Memory B cell (primary cell): ENCODE measurements around the gene UBQLN4.
"Not testable (repeated sequence)": the region's sequence is repeated elsewhere in the genome, so short reads cannot be mapped to it uniquely, and the experiment has no call there.

ENCODE experiments used
- ATAC-seq: fragments of 150-1000 bp; cut with Tn5 transposase; 2 replicates; pipeline ENCODE4 v1.10.0; 2021; ENCODE audit warnings: low read depth, mild to moderate bottlenecking, moderate library complexity
- DNase-seq, 2 donors: peaks; one replicate each; pipeline ENCODE4 v3.0.0; 2022; ENCODE audit warnings: low spot score in 2 of 2
- H3K27ac Mint-ChIP-seq: one replicate; pipeline ENCODE4 v1.8.0; 2022; ENCODE audit warnings: mild to moderate bottlenecking, moderate library complexity, mixed read lengths
- H3K27me3 Mint-ChIP-seq: one replicate; pipeline ENCODE4 v1.8.0; 2022; ENCODE audit warnings: mixed read lengths
- H3K36me3 Mint-ChIP-seq: one replicate; pipeline ENCODE4 v1.8.0; 2022; ENCODE audit warnings: mild to moderate bottlenecking, mixed read lengths
- H3K4me1 Mint-ChIP-seq: one replicate; pipeline ENCODE4 v1.8.0; 2022; ENCODE audit warnings: mixed read lengths
- H3K4me3 Mint-ChIP-seq: one replicate; pipeline ENCODE4 v1.8.0; 2022; ENCODE audit warnings: mild to moderate bottlenecking, moderate library complexity, mixed read lengths
- H3K9me3 Mint-ChIP-seq: one replicate; pipeline ENCODE4 v1.8.0; 2022; ENCODE audit warnings: mixed read lengths

UBQLN4 gene

DNA sequence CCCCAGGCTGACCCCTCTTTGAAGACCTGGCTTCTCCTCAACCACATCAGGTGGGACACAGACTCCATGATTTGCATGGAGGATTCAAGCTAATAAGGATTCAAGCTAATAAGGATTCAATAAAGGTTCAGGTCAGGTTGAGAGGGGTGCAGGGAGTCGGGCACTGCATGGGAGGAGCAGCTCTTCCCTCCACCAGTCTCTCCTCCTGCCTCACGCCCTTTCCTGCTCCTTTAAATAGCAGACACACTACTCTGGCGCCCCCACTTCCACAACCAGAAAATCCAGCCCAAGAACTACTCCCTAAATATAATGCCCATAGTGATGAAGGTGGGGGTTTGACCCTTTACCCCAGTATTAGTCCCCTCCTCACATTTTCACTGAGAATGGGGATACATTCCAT is 21.6 kb upstream of the UBQLN4 start:
- H3K27ac Mint-ChIP-seq: peak overlapping the region; percentile 39
- no peak for DNase-seq
- H3K9me3 Mint-ChIP-seq: no peaks in the 10 kb centered on the region
- ATAC-seq: no peak
- no peaks in the 10 kb centered on the region for H3K36me3 Mint-ChIP-seq
- peaks cover 4% of the 10 kb centered on the region for H3K27me3 Mint-ChIP-seq
- H3K4me1 Mint-ChIP-seq: peaks cover 16% of the 10 kb centered on the region
- peak overlapping the region; percentile 78 for H3K4me3 Mint-ChIP-seq

DNA sequence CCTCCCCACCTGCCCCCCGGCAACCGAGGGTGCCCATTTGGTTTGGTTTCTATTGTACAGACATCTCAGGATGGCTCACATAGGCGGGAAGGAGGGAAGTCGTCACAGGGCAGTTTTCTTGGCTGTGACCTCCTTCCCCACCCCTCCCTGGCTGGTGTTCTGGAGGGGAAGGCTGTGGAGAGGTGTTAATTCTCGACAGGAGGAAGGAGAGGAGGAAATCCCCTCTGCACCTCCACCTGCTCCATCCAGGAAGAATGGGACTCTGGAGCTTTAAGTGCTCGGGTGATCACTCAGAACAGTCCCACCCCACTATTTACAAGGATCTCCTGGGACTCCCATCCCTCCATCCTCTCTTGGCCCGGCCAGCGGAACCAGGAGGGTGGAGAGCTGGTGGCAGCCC is 21.1 kb upstream of the UBQLN4 start:
- DNase-seq: no peak
- no peak overlapping the region for H3K27ac Mint-ChIP-seq
- no peaks in the 10 kb centered on the region for H3K9me3 Mint-ChIP-seq
- H3K36me3 Mint-ChIP-seq: no peaks in the 10 kb centered on the region
- H3K4me1 Mint-ChIP-seq: peaks cover 16% of the 10 kb centered on the region
- peaks cover 4% of the 10 kb centered on the region for H3K27me3 Mint-ChIP-seq
- no peak for ATAC-seq
- no peak overlapping the region for H3K4me3 Mint-ChIP-seq

DNA sequence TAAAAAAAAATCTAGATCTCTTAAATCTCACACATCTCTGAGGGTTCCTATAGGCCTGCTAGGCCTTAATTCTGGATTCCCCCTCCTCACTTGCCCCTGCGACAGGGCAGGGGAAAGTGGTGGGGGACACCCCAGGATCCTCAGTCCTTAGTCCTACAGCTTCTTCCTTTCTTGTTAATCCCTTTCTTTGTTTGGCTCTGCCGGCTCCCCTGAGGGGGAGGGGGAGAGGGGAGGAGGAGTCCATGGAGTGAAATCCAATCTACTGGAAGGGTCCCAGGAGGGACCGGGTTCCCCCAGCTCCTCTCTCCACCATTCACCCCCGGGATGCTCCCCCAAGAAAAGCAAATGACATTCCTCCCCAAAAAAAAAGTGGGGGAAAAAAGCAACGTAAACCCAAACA is 20.1 kb upstream of the UBQLN4 start:
- no peak for DNase-seq
- no peak overlapping the region for H3K4me3 Mint-ChIP-seq
- no peaks in the 10 kb centered on the region for H3K9me3 Mint-ChIP-seq
- H3K4me1 Mint-ChIP-seq: peaks cover 14% of the 10 kb centered on the region
- H3K36me3 Mint-ChIP-seq: no peaks in the 10 kb centered on the region
- ATAC-seq: no peak
- H3K27ac Mint-ChIP-seq: no peak overlapping the region
- peaks cover 4% of the 10 kb centered on the region for H3K27me3 Mint-ChIP-seq

DNA sequence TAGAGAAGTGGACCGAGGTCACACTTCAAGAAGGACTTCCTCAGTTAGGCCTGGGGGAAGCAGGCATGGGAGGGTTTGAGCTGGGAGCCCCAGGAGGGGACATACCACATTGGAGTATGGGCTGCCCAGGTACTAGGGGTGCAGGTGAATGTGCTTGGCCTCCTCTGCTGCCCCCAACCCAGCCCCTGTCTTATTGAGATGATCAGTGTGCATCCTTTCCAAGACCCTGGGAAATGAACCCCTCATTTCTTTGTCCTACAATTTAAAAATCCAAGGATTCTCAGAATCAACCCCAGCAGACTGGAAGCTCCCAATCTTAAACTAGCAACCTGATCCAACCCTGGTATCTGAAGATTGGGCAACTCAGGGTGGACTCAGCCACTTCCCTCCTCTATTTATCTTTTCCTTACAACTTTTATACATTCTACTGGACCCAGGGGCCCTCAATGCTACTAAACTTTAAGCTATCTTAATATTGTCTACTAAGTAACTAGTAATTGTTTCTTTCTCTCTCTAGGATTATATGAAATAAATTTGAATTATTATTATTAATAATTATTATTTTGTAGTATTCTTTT is 19.6 kb upstream of the UBQLN4 start:
- Mint-ChIP-seq H3K4me1 (peaks cover 11% of the 10 kb centered on the region), H3K36me3 (no peaks in the 10 kb centered on the region), H3K4me3 (no peak overlapping the region), H3K27ac (no peak overlapping the region), H3K9me3 (no peaks in the 10 kb centered on the region), H3K27me3 (peaks cover 4% of the 10 kb centered on the region)
- ATAC-seq (no peak), DNase-seq (no peak)

DNA sequence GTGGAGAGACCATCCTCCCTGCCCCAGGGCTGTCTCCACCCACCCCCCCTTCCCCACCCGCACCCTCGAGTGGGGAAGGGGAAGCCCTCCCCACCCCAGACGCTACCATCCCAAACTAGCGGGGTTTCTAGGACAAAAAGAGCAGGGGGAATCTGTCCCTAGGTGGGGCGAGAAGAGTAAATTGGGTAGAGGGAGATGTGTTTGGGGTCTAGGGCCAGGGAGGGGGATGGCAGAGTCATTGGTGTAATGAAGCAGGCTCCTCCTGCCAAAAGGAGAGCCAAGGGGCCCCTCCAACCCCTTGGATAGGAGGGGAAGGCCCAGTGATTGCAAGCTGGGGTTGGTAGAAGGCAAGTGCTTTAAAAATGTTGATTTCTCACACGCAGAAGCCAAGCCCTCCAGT is 18.7 kb upstream of the UBQLN4 start:
- Mint-ChIP-seq H3K36me3 (no peaks in the 10 kb centered on the region), H3K27me3 (peaks cover 4% of the 10 kb centered on the region), H3K9me3 (no peaks in the 10 kb centered on the region), H3K27ac (no peak overlapping the region), H3K4me3 (no peak overlapping the region), H3K4me1 (peaks cover 6% of the 10 kb centered on the region)
- no peak for ATAC-seq
- DNase-seq: no peak

DNA sequence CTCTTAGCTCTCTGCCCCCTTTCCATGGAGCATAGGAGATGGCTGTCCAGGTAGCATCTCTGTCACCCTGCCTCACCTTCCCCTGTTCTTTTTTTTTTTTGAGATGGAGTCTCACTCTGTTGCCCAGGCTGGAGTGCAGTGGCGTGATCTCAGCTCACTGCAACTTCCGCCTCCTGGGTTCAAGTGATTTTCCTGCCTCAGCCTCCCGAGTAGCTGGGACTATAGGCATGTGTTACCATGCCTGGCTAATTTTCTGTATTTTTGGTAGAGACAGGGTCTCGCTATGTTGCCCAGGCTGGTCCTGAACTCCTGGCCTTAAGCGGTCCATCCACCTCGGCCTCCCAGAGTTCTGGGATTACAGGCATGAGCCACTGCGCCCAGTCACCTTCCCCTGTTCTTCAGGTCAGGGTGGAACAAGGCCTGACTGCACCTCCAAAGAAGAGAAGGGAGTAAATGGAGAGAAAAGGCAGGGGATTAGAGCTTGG is 17.8 kb upstream of the UBQLN4 start:
- not testable (repeated sequence) for H3K27me3 Mint-ChIP-seq, H3K36me3 Mint-ChIP-seq, H3K4me3 Mint-ChIP-seq, DNase-seq, H3K4me1 Mint-ChIP-seq, H3K27ac Mint-ChIP-seq, ATAC-seq, H3K9me3 Mint-ChIP-seq

DNA sequence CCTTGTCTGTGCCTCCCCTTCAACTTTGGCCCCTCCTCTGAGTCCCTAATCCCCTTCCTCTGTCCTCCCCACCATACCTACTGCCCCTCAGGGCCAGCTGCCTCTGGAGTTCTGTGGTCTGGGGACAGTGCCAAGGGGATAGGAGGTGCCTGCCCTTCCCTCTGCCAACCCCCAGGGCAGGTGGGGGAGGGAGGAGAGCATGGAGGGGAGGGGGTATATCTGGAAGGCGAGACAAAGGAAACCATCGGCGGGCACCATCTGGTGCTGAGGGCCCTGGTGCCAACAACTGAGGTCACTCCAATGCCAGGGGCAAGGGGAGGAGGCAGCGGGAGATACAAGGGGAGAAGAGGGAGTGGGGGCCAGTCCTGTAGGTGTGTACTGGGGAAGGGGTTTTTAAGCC is 16.9 kb upstream of the UBQLN4 start:
- DNase-seq (no peak), ATAC-seq (no peak)
- Mint-ChIP-seq H3K4me3 (no peak overlapping the region), H3K9me3 (no peaks in the 10 kb centered on the region), H3K36me3 (no peaks in the 10 kb centered on the region), H3K27me3 (peaks cover 4% of the 10 kb centered on the region), H3K27ac (no peak overlapping the region), H3K4me1 (peaks cover 7% of the 10 kb centered on the region)

DNA sequence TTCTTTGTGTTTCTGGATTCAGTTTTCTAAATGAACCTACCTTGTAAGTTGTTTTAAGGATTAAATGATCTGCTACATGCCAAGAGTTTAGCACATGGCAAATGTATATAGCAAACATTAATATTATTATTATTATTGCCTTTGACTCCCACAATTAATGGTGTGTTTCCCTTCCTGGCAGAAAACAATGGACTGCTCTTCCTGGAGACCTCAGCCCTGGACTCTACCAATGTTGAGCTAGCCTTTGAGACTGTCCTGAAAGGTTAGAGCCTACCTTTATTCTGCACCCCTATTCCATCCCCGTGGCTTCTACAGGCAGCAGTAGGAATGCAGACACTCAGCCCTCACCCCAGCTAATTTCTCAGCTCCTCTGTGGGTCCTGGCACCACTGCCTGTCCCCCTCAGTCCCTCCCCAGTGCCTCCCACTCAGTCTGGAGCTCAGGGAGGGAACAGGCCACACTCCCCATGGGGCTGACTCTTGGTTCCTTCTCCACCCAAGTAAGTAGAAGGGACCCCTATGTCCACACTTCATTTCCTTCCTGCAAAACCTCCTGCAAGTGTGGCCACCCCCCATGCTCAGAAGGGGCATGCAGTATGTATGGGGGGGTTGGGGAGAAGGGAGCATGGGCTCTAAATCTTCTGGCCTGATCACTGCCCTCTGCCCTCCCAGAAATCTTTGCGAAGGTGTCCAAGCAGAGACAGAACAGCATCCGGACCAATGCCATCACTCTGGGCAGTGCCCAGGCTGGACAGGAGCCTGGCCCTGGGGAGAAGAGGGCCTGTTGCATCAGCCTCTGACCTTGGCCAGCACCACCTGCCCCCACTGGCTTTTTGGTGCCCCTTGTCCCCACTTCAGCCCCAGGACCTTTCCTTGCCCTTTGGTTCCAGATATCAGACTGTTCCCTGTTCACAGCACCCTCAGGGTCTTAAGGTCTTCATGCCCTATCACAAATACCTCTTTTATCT is 16.2 kb upstream of the UBQLN4 start:
- peaks cover 4% of the 10 kb centered on the region for H3K27me3 Mint-ChIP-seq
- H3K27ac Mint-ChIP-seq: no peak overlapping the region
- no peak for DNase-seq
- H3K9me3 Mint-ChIP-seq: no peaks in the 10 kb centered on the region
- no peaks in the 10 kb centered on the region for H3K36me3 Mint-ChIP-seq
- no peak overlapping the region for H3K4me3 Mint-ChIP-seq
- H3K4me1 Mint-ChIP-seq: peaks cover 2% of the 10 kb centered on the region
- no peak for ATAC-seq

DNA sequence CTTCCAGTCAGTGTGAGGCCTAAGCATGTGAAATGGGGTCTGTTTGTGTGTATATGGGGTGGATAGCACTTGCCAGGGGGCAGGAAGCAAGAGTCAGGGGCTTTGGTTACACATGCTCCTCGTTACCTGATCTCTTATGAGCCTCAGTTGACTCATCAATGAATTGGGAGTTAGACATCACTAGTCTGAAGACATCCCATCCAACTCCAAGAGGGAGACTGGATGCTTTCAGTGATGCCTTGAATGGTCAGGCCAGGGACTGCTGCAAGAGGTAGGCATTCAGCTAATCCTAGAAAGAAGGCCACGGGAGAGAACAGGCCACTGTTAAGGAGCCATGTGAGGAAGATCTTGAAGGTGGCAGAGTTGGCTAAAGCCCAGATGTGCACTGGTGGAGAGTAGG is 13.7 kb upstream of the UBQLN4 start:
- Mint-ChIP-seq H3K4me1 (peaks cover 2% of the 10 kb centered on the region), H3K9me3 (no peaks in the 10 kb centered on the region), H3K27ac (no peak overlapping the region)

DNA sequence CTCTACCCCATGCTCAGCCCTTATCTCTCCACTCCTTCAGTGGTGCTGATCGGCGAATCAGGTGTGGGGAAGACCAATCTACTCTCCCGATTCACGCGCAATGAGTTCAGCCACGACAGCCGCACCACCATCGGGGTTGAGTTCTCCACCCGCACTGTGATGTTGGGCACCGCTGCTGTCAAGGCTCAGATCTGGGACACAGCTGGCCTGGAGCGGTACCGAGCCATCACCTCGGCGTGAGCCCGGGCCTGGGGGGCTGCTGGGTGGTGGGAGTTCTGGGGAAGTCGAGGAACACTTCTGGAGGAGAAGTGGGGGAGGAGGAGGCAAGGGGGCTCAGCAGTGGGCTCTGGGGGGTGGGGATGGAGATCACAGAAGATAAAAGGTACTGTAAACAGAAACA is 12.3 kb upstream of the UBQLN4 start:
- Mint-ChIP-seq H3K36me3 (no peaks in the 10 kb centered on the region), H3K9me3 (no peaks in the 10 kb centered on the region), H3K4me3 (no peak overlapping the region), H3K27me3 (peaks cover 4% of the 10 kb centered on the region), H3K4me1 (peaks cover 5% of the 10 kb centered on the region), H3K27ac (no peak overlapping the region)
- ATAC-seq (no peak), DNase-seq (no peak)

More for the DNA sequence above, 13.7 kb upstream of the UBQLN4 start:
- Mint-ChIP-seq H3K36me3 (no peaks in the 10 kb centered on the region), H3K4me3 (no peak overlapping the region), H3K27me3 (peaks cover 4% of the 10 kb centered on the region)
- DNase-seq: no peak
- no peak for ATAC-seq

DNA sequence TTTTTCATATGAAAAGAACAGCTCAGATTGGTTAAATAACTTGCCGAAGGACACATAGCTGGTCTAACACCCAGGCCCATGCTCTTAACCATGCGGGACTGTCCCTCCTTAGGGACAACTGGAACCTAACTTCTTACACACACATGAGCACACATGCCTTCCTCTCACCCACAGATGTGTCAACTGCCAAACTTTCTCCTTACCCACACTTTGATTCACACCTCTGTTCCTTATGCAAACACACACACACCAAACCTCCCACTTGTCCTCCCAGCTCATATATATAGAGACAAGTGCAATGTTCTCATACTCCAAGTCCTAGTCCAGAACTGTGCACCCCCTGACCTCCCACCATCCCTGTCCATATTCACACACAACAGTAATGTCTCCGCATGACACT is 11.6 kb upstream of the UBQLN4 start:
- DNase-seq (no peak), ATAC-seq (no peak)
- H3K36me3 Mint-ChIP-seq: no peaks in the 10 kb centered on the region
- peaks cover 6% of the 10 kb centered on the region for H3K4me1 Mint-ChIP-seq
- no peak overlapping the region for H3K27ac Mint-ChIP-seq
- no peak overlapping the region for H3K4me3 Mint-ChIP-seq
- no peaks in the 10 kb centered on the region for H3K27me3 Mint-ChIP-seq
- H3K9me3 Mint-ChIP-seq: no peaks in the 10 kb centered on the region

DNA sequence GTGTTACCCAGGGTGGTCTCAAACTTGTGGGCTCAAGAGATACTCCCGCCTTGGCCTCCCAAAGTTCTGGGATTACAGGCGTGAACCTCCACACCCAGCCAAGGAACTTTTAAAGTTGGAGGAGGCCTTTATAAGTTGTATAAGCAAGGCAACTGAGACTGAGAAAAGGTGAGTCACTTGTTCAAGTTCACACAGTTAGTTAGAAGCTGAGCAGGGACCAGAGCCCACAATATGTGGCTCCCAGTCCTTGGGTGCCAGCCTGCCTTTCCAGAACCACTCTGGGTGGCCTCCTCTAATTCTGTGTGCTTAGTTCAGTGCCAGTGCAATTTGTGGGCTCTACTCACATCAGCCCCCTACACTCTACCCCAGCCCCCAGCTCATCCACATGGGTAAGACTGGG is 11.0 kb upstream of the UBQLN4 start:
- no peak overlapping the region for H3K4me3 Mint-ChIP-seq
- H3K36me3 Mint-ChIP-seq: no peaks in the 10 kb centered on the region
- H3K4me1 Mint-ChIP-seq: peaks cover 6% of the 10 kb centered on the region
- no peak overlapping the region for H3K27ac Mint-ChIP-seq
- no peaks in the 10 kb centered on the region for H3K27me3 Mint-ChIP-seq
- DNase-seq: no peak
- H3K9me3 Mint-ChIP-seq: no peaks in the 10 kb centered on the region
- ATAC-seq: no peak

DNA sequence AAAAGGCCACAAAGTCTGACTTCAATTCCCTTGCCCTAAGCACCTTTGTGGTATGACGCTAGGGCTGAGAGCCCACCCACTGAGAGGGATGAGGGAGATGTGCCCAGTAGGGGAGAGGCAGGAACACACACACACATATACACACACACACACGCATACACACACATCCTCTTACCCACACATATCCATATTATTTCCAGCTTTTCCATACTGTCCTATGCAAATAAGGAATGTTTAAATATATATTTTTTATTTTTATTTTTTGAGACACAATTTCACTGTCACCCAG is 10.3 kb upstream of the UBQLN4 start:
- ATAC-seq: no peak
- Mint-ChIP-seq H3K27me3 (no peaks in the 10 kb centered on the region), H3K4me1 (peaks cover 6% of the 10 kb centered on the region), H3K36me3 (no peaks in the 10 kb centered on the region), H3K9me3 (no peaks in the 10 kb centered on the region), H3K27ac (no peak overlapping the region), H3K4me3 (no peak overlapping the region)
- no peak for DNase-seq

DNA sequence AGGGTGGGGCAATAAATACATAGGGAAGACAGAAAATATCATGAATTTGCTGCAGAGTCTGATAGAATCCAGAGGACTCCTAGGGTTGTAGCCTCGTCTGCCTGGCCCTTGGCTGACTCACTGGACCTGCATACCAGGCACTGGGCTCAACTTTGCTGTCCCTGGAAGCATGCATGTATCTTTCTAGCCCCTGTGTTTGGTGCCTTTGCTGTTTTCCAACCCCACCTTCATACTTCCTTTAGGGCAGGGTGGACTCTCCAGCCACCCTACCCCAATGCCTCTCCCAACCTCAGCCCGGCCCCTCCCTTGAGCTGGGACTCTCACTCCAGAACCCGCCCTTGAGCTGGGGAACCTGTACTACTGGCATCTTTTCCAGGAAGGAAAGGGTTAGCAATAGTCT is 8.6 kb upstream of the UBQLN4 start:
- Mint-ChIP-seq H3K9me3 (no peaks in the 10 kb centered on the region), H3K27me3 (no peaks in the 10 kb centered on the region), H3K4me3 (no peak overlapping the region), H3K4me1 (peaks cover 6% of the 10 kb centered on the region), H3K27ac (no peak overlapping the region), H3K36me3 (no peaks in the 10 kb centered on the region)
- DNase-seq (no peak), ATAC-seq (no peak)
